Dedifferentiated amniotic fluid mesenchymal stem cell (primary cell): Measurements from ENCODE around the gene IGFBP6.
A peak's percentile ranks its signal among the peaks of the same experiment; 100 is the strongest.
"Not testable (repeated sequence)": the region's sequence is repeated elsewhere in the genome, so short reads cannot be mapped to it uniquely, and the experiment has no call there.

Experiments used
- DNase-seq: peaks from one replicate; pipeline ENCODE4 v3.0.0-alpha.2; 2016; ENCODE audit errors: extremely low spot score

IGFBP6 gene

DNA sequence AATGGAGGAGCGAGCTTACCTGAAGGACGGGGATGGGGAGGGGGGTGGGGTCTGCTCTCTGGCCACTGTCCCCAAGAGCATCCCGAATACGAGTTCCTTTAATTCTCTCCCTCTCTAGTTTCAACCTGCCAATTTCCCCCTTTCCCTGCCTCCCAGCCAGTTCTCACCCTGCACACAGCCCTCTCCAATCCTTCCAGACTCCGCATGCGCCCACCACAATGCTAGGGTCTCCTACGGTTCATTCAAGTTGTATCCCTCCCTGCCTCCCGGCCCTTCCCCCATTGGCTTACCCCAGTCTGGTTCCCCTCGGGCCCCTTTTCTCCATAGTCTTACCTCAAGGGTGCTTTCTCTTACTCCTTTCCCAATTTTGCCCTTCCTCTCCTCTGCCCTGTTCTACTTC, 708 bp upstream of the IGFBP6 start:
- no peak for DNase-seq

DNA sequence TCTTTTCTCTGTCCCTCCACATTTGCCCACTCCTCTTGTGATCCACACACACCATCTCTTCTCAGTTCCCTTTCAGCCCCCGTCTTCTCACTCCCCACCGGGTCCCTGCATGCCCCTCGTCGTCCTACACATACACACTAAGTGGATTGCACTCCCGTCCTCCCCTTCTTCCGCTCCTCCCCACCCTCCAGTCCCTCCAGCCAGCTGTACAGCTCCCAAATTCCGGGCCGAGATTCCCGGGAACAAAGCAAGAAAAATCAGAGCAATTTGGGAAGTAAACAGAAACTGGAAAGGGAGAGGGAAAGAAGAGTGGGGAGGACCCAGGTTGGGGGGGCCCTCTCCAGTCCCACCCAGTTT, 282 bp upstream of the IGFBP6 start:
- no peak for DNase-seq

DNA sequence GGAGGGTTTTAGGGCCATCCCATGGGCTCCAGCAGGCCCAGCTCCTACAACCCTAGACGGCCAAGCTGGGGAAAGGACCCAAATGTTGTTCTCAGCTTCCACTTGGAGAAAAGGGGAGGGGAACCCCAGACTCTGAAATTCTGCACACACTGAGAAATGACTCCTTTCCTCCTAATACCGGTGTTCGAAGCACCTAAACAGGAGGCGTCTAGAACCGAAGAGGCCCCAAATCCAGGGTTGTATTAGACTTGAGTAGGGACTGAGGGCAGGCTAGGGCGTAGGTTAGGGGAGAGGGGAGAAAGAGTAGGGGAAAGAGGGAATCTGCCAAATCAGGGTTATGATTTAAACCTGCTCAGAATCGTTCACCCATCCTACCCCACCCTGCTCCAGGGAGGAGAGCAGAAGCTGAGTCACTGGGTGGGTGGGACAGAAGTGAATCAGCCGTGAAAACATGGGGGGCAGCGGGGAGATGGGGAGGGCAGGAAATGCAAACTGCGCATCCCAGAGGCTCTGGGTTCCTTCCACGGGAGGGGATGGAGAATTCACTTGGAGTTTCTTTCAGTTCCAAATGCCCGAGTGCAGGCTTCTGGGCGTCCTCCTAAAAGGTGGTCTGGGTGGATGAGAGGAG, 1.0 kb downstream of the IGFBP6 start:
- DNase-seq: peak; percentile 40

DNA sequence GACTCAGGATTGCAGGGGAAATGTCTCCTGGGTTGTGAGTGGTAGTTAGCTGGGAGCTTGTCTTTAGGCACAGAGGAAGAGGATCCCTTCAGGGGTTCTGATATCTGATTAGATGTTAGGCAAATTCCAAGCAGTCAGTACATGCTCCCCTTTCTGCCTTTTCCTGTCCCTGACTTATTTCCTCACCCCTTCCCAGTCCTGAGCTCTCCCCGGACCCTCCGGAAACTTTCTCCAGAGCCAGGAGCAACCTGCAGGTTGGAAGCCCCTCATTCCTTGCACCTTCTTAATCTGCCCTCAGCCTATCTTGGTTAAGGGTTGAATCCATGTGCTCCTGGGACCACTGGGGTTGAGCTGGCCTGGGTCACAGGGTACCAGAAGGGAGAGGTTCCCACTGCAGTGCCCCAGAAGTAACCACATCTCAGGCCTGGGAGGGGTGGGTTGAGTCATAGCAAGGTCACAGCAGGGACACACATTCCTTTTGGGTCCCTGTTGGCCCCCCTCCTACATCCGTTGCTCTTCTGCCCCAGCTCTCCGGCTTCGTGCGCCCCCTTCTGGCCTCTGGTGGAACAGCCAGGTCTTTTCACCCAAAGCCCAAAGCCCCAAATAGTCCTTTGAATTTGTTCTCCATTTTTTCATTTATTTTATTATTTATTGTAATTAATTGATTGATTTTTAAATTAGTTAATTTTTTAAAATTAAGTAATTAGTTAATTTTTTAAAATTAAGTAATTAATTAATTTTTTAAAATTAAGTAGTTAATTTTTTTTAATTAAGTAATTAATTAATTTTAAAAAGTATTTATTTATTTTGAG, 1.8 kb downstream of the IGFBP6 start:
- peak; percentile 94 for DNase-seq

DNA sequence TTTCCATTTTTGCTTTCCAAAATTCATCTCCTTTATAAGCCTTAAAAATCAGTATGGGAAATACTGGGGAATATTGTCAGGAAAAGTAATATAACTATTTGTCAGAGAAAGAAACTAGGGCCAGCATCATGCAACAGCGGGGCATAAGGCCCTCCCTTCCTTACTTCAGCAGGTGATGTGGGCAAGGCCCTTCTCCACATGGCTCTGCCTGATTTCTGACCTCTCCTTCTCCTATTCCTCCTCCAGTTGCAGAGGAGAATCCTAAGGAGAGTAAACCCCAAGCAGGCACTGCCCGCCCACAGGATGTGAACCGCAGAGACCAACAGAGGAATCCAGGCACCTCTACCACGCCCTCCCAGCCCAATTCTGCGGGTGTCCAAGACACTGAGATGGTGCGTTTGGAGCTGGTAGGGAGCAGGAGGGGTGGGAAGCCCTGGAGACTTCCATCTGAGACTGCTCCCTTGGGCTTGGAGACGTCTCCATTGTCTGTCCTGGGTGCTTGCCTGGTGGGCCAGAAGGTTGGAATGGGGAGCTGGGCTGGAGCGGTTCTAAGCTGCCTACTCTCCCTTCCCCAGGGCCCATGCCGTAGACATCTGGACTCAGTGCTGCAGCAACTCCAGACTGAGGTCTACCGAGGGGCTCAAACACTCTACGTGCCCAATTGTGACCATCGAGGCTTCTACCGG, 3.1 kb downstream of the IGFBP6 start:
- no peak for DNase-seq

DNA sequence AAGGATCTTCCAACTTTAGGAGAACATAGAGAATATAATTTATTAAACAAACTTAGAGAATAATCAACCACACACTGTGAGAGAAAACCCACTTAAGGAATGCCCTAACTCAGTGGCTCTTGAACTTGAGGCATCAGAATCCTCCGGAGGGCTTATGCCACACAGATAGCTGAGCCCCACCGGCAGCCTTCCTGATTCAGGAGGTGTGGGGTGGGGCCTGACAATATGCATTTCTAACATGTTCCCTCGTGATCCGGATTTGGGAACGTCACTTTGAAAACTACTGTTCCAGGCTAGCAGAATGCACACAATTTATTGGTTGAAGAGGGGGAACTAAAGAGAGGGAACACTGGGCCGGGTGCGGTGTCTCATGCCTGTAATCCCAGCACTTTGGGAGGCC, 3.8 kb downstream of the IGFBP6 start:
- no peak for DNase-seq

DNA sequence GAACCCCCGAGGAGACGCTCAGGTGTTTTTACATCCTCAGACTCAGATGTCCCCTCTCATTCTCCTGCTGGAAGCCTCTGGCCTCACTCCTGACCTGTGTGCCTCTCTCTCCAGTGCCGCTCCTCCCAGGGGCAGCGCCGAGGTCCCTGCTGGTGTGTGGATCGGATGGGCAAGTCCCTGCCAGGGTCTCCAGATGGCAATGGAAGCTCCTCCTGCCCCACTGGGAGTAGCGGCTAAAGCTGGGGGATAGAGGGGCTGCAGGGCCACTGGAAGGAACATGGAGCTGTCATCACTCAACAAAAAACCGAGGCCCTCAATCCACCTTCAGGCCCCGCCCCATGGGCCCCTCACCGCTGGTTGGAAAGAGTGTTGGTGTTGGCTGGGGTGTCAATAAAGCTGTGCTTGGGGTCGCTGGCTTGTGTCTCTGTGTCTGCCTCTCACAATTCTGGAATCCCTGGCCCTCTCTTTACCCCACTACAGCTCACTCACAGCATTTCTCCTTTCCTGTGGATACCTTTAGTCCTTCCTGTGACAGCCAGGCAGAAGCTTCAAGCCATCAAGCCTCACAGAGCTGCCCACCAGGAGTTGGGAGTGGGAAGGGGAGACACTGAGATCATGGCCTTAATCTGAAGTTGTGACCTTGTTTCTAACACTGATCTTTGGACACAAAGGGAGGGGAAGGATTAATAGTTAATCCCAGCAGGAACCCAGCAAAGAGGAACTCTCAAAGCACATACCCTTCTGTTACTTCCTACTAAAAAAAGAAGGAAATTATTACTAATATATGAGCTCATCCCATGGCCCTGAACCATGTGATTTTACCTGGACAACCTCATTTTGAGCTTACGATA, 4.7 kb downstream of the IGFBP6 start:
- no peak for DNase-seq

DNA sequence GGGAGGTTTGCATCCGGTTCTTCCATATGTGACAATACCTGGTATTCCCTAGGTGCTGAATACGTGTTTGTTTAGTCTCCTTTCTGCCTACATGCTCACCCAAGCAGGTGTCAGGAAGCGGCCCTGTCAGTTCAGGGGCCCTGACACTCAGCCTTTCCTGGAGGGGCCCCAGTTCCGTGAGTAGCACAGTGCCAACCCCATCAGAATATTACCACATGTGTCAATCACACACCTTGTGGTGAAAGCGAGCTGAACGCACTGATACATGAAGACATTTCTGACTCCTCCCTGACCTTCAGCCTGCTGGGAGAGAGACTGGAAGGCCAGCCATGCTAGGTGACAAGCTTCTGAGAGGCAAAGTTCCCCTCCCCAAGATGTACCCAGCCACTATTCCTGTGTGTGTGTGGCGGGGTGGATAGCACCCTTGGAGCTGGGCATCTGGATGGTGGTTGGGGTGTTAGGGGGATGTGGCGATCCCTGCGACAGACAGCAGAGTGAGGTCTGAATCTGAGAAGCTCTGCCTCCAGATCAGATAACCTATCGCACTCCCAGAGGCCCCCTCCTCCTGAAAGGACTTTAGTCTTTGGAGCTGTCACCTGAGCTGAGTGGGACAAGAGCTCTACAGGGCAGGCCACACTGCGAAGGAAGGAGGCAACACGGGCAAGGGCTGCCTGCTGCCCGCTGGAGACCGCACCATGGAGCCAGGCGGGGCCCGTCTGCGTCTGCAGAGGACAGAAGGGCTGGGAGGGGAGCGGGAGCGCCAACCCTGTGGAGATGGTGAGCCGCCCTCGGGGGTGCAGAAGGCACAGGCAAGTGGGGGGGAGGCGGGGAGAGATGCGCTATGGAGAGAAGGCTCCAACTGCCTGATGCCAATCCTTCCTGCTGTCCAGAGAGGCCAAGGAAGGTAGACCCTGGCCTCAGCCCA, 5.7 kb downstream of the IGFBP6 start, which contains the start of gene SOAT2:
TSS of gene SOAT2 (plus strand) at position 604 of the 925 bp plus-strand sequence. CDS start at position 696, 92 bp downstream.
- no peak for DNase-seq

DNA sequence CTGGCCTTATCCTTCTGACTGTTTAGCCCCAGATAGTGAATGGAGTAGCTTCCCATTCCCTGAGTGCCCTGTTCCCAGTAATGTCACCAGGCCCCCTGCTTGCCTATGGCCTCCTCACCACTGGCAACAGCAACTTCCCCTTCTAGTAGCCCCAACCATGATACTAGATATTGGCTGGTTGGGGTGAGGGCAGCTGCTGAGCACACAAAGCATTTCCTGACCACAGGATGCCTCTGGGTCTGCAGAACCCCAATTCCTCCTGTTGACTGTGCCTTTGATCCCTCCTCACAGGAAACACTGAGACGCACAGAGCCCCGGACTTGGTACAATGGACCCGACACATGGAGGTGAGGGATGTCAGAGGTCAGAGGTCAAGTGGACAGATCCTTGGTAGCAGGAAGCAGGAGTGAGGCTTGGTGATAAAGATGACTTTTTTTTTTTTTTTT, 6.4 kb downstream of the IGFBP6 start:
- DNase-seq: no peak

DNA sequence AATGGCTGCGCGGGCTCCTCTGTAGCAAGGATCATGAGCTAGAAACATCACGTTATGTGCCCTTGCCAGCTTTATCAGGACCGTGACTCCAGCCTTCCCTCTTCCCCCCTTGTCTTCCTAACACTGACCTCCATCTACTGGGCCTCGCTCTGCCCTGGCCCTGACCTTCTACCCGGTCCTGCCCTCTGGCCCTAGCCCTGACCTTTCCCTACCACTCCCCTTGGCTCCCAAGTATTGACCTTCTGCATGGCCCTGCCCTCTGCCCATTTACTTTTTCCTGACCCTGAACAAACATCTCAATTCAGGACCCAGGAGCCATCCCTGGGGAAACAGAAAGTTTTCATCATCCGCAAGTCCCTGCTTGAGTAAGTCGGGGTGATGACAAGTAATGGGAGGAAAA, 7.8 kb downstream of the IGFBP6 start:
- no peak for DNase-seq

DNA sequence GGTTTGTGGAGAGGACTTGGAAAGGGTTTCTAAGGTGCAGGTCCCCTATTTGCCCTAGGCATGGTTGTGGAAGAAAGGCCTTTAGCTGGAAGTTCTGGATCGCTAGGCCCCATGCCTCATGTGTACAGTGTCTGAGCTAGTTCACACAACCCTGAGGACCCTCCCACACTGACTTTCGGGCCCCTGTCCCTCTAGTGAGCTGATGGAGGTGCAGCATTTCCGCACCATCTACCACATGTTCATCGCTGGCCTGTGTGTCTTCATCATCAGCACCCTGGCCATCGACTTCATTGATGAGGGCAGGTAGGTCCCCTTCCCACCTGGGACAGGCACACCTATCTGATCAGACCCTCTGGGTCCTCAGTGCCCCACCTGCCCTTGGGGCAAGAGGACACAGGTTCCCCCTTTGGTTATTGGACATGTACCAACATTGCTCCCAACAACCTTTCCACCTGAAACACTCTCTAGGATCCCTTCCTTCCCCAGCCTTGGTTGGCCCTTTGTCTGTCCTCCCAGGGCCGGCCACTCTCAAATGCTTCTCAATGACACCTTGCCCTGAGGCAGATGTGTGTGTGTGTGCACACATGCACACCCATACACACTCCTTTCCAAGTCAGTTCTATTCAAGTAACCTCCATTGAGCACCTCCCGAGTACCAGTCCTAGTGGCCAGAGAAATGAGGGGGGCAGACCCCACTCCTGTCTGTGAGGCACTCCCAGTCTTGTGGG, 8.4 kb downstream of the IGFBP6 start:
- no peak for DNase-seq

DNA sequence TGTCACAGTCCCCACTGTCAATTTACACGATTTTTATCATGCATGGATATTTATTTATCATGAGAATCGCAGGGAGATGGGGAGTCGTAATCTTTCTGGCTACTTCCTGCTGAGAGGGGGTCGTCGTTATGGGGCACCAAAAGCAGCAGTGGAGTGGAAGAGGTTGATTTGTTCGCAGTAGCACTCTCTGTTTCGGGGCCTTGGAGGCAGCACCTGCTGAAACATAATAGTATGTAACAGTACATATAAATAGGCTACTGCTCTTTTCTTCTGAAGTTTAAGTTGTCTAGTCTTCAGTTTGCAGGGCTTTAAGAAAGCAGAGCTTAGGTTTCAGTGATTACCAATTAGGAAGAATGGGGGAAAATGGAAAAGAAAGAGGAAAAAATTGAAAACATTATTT, 9.7 kb downstream of the IGFBP6 start:
- no peak for DNase-seq

DNA sequence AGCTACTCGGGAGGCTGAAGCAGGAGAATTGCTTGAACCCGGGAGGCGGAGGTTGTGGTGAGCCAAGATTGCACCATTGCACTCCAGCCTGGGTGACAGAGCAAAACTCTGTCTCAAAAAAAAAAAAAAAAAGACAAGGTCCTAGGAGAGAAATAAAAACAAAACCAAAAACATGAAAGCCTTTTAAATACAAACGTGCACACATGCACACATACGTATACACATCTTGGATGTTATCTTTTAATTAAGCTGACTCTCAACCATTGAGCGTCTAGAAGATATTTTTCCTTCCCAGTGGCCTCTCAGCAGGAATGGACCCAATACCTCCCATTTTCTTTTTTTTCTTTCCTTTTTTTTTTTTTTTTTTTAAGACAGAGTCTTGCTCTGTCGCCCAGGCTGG, 15.0 kb downstream of the IGFBP6 start:
- DNase-seq: not testable (repeated sequence)

DNA sequence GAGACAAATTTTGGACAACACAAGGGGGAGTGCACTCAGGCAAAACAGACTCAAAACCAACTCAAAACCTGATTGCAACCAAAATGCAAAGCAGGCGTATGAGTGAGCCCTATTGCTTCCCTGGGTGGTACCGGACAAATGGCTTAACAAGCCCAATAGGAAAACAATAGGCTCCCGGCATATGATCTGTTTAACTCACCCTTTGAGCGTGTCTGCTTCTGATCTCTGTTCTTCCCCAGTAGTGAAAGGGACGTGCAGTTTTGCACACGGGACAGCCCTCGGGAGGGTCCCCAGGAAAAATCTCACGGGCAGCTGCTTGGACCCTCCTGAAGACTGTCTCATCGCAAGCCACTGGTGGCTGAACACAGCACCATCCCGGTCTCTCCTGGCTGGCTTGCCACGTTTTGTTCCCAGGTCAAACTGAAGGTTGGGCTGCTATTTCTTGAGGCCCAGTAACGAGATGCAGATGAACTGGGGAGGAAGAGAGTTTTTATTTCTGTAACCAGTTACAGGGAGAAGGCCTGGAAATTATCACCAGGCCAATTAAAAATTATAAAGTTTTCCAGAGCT, 15.8 kb downstream of the IGFBP6 start:
- DNase-seq: no peak

DNA sequence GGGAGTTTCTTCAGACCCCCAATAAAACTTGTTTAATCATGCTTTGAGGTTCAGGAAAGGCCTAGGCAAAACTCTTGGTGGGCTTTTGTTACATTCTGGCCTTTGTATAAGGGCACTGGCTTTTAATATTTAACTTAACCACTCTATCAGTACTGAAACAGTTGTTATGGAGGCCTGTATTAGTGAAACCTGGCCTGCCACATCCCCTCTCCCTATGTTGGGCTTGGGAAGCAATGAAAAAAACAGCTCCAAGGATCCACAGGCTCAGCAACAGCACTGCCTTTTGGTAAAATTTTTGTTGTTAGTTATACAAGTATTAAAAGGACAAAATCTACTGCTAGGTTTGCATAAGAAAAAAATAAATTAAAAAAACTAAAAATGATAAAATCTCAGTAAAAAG, 16.5 kb downstream of the IGFBP6 start:
- no peak for DNase-seq

DNA sequence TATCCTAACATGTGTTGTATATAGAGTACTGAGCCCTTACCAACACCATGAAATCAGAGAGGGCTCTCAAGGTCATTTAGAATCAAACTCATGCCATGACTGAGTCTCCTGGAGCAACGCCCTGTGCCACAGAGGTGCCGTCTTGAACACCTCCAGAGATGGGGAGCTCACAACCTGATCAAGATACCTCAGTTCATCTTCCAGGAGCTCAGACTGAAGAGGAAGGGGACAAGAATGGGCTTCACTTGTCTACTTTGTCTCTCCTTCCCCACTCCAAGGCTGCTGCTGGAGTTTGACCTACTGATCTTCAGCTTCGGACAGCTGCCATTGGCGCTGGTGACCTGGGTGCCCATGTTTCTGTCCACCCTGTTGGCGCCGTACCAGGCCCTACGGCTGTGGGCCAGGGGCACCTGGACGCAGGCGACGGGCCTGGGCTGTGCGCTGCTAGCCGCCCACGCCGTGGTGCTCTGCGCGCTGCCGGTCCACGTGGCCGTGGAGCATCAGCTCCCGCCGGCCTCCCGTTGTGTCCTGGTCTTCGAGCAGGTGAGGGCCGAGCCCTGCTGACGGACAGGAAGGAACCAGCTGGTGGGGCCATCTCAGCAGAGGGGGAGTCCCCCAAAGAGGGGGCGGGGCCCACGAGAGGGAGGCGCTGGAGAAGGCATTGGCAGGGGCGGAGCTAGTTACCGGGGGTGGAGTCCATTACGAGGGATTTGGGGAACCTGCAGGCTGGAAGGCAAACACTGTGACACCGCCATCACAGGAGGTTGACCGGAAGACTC, 17.8 kb downstream of the IGFBP6 start:
- no peak for DNase-seq

DNA sequence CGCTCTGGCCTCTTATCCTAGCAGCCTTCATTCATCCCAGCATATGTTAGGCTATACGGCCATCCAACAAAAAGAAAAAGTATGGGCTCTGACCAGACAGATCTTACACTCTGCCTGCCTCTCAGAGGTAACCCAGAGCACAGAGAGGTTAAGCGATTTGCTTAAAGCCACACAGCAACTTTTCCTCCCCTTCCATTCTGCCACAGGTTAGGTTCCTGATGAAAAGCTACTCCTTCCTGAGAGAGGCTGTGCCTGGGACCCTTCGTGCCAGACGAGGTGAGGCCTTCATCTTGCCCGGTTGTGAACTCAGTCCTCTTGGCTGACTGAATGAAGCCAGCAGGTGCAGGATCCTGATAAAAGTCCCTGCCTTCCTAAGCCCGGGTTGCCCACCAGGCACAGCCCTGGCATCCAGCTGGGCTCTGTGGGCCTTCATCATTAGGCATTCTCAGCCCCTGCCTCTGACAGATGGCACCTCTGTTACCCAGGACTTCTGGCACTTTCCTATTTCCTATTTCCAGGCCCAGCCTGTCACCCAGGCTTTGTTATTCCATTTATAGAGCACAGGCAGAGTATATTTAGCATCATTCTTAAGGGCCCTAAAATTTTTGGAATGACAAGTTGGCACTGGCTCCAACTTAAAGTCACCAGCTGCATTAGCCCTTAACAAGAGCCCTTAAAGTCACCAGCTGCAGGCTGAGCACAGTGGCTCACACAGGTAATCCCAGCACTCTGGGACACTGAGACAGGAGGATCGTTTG, 18.6 kb downstream of the IGFBP6 start:
- DNase-seq: no peak

DNA sequence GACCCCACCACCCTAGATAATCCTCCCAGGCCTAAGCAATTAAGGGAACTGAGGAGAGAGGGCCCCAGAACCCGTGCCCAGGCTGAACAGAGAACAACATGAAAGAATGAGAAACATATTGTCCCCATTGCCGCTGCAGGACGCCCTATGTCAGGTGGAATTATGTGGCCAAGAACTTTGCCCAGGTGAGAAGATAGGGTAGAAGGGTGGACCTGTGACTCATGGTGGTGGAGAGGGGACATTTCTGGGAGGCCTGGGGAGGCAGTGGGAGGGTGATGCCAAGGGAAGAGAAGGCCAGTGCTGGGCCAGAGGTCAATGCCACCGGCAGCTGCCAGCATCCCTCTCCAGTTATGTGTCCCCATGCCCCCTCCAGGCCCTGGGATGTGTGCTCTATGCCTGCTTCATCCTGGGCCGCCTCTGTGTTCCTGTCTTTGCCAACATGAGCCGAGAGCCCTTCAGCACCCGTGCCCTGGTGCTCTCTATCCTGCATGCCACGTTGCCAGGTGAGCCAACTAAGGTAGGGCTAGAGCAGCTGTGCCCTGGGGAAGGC, 21.4 kb downstream of the IGFBP6 start:
- DNase-seq: no peak
